AG10803 (cell line): Measurements from ENCODE around the gene SMYD1.

Experiments
- DNase-seq: peaks from one replicate; pipeline ENCODE4 v3.0.0; 2010; ENCODE audit warnings: low read depth
- H3K4me3 ChIP-seq: 2 replicates; pipeline ENCODE4 v1.5.1; 2011; ENCODE audit warnings: mild to moderate bottlenecking, low read length, control low read depth
- TF ChIP-seq, protein P1 (sequence below): conservative IDR thresholded peaks from 2 replicates; pipeline ENCODE4 v1.5.1; 2011; ENCODE audit warnings: mild to moderate bottlenecking, low read length, control low read depth, inconsistent platforms

Gene SMYD1

DNA sequence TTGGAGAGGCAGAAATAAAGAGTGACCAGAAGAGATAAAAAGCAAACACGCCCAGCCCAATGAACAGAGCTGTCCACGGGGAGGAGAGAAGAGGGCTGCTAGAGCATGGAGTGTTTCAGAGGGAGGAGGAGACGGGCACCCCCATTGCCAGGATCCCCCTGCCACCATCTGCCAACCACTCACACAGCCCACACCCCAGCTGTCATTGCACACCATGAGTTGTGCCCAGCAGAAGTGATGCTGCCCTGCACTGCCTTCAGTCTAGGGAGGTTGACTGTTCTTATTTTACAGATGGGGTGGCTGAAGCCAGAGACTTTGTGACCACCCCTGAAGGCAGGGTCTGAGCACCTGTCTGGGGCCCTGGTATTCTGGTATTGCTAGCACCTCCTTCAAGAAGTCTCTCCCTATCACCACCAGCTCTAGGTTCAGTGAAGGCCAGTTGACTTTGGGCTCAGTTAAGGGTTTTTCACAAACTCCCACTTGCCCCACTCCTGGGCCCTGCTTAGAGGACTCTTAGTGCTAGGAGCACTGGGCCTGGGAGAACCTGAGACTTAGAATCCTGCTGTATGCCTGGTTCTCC, 57.8 kb downstream of the SMYD1 start:
- TF ChIP-seq, protein P1, sequence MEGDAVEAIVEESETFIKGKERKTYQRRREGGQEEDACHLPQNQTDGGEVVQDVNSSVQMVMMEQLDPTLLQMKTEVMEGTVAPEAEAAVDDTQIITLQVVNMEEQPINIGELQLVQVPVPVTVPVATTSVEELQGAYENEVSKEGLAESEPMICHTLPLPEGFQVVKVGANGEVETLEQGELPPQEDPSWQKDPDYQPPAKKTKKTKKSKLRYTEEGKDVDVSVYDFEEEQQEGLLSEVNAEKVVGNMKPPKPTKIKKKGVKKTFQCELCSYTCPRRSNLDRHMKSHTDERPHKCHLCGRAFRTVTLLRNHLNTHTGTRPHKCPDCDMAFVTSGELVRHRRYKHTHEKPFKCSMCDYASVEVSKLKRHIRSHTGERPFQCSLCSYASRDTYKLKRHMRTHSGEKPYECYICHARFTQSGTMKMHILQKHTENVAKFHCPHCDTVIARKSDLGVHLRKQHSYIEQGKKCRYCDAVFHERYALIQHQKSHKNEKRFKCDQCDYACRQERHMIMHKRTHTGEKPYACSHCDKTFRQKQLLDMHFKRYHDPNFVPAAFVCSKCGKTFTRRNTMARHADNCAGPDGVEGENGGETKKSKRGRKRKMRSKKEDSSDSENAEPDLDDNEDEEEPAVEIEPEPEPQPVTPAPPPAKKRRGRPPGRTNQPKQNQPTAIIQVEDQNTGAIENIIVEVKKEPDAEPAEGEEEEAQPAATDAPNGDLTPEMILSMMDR, result no peak
- H3K4me3 ChIP-seq, result no peak overlapping the region
- DNase-seq, result no peak

DNA sequence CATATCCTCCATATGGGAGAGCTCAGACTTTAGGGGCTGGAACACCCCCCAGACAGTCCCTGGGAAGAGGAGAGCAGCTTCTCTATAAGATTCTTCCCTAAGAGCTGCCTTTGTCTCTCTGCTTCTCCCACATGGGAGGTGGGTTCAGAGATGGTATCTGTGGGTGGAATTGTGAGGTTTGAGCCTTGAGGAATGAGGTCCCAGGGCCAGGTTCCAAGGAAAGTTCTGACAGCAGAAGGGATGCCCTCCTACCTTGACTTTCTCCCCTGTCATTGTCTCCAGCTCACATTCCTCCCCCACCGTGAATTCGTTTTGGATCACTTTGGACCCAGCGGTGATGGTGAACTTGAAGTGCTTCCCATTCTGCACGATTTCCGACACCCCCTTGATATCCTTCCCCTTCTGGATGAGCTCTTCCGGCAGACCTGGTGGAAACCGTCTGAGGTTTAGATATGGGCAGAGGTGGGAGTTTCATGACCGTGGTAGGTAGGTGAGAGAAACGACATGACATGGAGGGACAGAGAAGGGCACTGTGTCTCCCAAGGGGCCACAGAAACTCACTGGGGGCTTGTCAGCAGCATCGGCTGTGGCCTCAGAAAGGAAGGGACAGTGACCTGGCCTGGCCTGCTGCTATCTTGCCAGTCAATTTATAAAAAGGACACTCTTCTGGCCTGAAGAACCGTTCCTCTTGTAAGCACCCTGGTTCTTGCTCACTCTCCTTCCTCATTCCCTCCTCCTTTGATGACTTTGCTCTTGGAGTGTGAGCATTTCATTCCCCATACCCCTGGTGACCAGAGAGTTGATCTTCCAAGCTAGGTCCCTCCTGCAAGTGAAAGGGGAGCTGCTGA, 58.5 kb downstream of the SMYD1 start:
- H3K4me3 ChIP-seq, result no peak overlapping the region
- DNase-seq, result no peak
- TF ChIP-seq, protein P1, result no peak

DNA sequence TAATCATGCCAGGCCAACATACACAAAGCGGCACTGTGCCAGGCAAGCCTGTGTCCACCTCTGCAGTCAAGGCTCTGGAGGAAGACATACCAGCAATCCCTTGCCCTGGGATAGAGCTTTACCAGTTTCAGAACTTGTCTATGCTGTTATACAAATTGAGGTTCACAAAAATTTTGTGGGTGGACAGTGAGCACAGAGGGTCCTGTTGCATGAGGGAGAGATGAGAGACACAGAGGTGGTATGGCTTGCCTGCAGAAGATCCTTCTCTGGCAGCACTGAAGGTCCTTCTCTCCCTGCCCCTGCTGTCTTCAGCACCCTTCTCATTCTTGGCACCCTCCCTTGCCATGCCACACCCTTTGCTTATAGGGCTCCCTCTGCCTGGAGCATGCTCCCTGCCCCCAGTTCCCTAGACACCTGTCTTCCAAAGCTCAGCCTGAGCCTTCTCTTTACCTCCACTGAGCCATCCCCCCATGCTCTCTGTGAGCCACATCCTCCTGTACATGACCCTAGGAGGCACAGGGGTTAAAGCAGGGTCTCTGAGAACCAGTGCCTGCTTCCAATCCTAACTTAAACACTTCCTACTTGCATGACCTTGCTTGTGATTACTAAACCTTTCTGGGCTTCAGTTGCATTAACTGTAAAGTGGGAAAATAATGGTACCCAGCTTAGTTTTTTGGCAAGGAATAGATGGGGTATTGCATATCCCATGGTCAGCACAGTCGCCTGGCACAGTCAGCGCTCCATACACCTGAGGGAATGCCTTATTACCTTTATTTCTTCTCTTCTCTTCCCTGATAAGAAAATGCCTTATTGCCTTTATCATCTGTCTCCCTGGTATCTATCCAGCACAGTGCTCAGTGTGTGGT, 59.4 kb downstream of the SMYD1 start:
- no peak overlapping the region for H3K4me3 ChIP-seq
- TF ChIP-seq, protein P1, result no peak

DNA sequence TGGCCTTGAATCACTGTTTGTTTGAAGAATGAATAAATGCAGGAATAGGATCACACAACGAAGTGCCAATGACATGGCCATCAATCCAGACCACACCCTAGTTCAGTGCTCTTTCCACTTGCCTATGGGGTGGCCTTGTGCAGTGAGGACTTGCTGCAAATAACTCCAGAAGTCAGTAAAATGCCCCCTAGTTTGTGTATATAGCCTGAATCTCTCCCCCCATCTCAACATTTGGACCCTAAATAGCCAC, 59.9 kb downstream of the SMYD1 start:
- no peak overlapping the region for H3K4me3 ChIP-seq
- TF ChIP-seq, protein P1, result no peak
- DNase-seq, result no peak

More for the DNA sequence above, 59.4 kb downstream of the SMYD1 start:
- no peak for DNase-seq

DNA sequence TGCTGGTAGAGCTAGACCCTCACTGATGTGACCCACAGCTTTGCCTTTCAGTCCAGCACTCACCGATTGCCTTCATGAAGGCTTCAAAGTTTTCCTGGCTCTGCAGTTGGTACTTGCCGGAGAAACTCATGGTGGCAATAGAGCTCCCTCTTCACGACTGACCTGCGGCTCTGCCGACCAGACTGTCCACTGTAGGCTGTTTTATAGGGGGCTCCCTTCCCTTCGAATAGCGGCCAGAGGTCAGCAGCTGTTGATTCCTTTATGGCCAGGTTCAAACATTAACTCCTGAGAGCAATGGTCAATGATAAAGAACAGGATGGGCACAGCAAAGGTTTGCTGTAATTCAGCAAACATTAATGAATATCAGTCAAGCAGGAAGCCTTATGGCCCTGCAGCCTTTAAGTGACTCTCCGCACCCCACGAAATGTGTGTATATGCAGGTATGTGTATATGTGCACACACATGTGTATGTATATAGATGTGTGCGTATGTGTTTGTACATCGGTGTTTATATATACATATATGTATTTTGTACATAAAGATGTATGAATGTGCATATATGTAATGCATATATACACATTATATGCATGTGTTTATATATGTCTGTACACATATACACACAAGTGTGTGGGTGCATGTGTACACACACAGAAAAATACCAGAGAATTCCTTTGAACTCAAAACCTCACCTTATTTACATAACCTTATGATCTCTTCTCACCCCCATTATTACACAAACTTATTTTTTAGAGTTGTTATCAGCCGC, 60.4 kb downstream of the SMYD1 start, which contains the start of gene FABP1:
FABP1 (minus strand) TSS at position 175 of the 766 bp plus-strand sequence; CDS start at position 130, 45 bp downstream.
- TF ChIP-seq, protein P1, result no peak
- no peak for DNase-seq
- H3K4me3 ChIP-seq, result no peak within 1 kb of the TSS

DNA sequence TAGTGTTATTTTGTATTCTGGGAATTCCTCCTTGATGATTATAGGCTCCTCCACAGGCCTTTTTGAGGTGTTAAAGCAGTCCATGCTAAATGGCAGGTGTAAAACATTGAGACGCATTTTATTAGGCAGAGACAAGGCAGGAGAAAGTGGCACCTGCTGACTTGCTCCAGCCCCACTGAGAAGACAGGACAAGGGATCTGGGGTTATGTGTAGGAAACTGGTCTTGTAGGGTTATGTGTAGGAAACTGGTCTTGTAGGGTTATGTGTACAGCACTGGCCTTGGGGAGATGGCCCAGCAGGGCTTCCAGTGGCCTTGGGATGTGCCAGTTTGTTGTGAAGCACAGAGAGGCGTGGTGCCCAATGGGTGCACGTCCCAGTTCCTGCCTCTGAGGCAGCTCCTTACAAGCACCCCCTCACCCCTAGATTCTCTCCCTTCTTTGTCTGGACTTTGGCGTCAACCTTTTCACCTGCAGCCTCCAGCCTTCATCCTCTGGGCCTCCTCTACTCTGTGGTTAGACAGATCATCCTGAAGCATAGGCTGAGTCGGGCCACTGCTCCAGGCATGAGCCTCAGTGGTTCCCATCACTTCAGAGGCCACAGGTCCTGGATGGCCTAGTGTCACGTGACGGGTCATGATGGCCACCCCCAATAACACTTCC, 61.2 kb downstream of the SMYD1 start:
- TF ChIP-seq, protein P1, result no peak
- no peak for DNase-seq
- no peak overlapping the region for H3K4me3 ChIP-seq
